Stimulated activated CD4-positive, alpha-beta T cell treated with anti-CD3 and anti-CD28 coated beads, Interleukin-12 subunit alpha, Interleukin-12 subunit beta, amount 100 ng/mL, for 48 hours (primary cell): ENCODE results near the gene TFDP1.

Experiments
- DNase-seq, 3 donors: peaks; one replicate each; pipeline ENCODE4 v3.0.0-alpha.2; 2020; ENCODE audit warnings: low read depth in 2 of 3, low spot score in 1 of 3

The TFDP1 gene

DNA sequence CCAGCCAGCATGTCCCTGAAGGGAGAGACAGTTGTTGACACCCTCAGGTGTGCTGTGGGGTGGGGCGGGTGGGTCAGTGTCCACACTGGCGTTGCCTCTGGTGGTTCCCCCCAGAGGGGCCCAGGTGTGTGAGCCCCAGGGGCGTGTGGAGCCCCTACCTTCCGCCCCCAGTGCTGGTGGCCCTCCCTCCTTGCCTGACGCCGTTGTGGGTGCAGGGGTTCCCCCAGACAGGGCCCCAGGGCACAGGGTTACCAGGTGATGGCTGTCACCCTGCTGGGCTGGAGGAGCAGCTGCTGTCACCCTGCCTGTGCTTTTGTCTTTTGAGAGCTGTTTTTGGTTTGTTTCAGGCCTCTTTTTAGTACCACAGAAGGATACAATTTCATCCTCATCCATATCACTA, 46.3 kb downstream of the TFDP1 start:
- DNase-seq = no peak

DNA sequence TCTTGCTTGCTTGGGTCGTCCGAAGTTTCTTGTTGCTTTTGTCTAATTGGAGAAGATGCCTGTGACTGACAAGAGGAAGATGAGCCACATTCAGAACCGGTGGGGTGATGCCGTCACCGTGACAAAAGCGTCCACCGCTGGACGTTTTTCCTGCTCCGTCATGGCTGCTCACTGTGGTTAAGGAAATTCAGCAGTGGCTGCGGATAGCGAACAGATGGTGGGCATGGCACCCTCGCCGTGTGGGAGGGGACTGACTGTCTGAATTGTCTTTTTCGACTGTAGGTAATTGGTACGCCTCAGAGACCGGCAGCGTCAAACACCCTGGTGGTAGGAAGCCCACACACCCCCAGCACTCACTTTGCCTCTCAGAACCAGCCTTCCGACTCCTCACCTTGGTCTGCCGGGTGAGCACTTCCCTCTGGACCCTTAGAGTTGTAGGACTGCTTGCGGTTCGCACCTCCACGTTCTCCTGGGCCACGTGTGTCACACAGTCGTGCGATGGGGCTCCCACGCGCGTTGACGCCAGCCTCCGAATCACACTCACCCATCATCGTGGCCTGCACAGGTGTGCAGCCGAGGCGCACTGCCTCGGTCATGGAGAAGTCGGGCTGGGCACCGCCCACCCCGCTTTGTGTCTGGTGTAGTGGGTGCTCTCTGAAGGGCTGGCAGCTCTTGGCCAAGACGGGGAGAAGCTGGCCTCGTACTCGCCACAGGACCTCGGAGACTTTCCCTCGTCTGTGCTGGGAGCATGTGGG, 47.0 kb downstream of the TFDP1 start:
- no peak for DNase-seq

DNA sequence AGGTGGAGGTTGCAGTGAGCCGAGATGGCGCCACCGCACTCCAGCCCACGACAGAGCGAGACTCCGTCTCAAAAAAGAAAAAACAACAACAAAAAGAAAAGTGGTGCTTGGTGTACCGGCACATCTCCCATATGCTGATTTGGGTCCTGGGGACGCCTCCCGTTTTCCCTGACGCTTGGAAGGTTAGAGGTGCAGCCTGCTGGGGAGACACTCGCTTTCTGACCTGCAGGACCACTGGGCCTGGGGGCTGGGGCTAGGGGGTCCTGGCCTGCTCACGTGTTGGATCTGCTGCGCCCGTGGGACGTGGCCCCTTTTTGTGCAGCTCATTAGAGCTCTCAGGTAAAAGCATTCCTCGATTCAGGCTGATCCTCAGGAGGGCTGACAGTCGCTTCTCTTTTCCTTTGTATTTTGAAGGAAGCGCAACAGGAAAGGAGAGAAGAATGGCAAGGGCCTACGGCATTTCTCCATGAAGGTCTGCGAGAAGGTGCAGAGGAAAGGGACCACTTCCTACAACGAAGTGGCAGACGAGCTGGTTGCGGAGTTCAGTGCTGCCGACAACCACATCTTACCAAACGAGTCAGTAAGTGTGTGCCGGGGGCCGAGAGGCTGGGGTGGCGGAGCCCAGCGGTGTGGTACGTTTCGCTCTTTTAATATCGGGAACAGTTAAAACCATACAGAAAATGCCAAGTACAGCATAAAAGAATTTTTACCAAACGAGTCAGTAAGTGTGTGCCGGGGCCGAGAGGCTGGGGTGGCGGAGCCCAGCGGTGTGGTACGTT, 48.3 kb downstream of the TFDP1 start:
- no peak for DNase-seq

DNA sequence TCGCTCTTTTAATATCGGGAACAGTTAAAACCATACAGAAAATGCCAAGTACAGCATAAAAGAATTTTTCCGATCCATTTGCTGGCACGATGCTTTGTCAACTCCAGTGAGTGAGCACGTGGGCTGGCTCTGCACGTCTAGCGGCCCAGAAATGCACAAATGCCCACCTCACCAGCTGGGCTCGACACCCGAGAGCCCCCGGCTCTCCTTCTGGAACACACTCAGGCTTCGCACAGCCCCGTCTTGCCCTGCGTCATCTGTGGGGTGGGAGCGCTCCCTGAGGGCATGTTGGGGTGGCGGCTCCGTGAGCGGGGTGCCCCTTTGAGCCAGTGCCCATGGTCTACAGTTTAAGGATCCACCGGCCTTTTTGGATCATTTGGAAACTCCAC, 48.9 kb downstream of the TFDP1 start:
- no peak for DNase-seq

DNA sequence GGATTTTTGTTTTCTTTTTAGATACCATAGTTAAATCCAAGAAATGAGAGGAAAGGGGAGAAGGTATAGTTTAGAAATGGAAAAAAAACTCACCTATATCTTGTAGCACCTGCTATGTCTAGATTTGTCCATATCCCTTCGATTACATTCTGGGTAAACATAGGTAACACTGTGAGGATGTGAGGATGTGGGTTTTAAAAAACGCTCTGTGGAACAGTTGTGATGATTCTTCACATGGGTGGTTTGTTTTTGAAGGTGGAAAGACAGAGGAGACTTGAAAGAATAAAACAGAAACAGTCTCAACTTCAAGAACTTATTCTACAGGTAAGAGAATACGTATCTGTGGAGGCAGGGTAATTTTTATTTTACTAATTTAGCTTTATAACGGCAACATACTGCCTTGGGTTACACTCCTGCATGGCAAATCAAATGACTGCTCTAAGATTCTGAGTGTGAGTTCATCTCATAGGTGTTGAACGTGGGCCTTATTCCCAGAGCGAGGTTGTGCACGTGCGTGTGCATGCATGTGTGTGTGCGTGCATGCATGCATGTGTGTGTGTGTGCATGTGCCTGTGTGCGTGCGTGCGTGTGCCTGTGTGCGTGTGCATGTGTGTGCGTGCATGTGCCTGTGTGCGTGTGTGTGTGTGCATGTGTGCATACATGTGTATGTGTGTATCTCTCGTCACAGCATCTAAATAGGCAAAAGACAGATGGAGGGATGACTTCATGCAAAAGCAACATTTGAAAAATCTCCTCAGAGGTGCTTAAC, 49.9 kb downstream of the TFDP1 start:
- DNase-seq = no peak

DNA sequence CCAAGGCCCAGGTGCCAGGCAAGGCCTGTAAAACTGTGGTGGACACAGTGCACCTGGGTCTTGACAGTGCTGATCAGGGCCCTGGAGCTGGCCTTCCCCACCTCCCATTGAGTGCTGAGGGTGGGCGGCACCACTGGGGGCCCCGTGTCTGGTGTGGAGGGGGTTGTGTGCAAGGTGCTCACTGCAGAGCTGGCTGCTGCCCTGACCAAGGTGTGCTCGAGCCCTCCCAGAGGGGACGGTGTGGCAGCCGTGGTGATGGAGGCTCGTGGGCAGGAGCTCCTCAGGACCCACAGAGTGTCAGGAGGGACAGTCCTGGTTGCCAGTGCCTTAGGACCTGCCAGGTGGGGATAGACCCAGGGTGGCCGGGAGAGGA, 50.5 kb downstream of the TFDP1 start:
- DNase-seq = no peak

DNA sequence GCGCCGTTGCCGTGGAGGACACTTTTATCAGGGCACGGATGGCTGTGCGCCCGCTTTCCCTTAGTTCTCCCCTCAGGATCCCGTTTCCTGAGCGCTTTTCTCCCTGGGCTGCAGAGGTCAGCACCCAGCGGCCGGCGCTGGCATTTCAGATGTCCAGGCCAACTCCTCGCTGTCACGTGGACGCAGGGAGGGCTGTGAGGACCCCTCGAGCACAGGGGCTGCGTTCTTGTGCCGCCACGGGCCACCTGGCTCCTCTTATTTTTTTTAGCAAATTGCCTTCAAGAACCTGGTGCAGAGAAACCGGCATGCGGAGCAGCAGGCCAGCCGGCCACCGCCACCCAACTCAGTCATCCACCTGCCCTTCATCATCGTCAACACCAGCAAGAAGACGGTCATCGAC, 51.2 kb downstream of the TFDP1 start:
- DNase-seq = no peak

DNA sequence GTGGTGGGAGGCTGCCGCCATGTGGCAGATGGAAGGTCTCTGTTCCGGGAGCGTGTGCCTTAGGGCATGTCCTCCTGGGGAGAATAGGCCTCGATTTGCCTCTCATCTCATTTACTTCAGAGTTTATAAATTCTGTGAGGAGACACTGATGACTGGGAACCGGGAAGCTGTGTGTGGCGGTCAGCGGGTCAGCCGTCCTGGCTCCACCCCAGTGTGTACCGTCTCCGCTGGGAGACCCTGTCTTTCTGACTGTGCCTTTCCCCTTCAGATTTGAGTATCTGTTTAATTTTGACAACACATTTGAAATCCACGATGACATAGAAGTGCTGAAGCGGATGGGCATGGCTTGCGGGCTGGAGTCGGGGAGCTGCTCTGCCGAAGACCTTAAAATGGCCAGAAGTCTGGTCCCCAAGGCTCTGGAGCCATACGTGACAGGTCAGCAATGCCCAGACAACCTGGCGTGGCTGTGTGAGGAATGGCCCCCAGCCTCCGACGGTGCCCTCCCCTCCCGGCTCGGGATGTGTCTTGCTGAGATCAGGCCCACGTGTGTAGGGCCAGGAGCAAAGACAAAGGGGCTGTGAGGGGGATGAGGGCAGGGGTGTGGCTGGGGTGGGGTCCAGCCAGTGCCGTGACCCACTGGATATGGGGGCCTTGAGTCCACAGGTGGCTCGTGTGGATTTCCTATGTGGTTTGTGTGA, 51.9 kb downstream of the TFDP1 start:
- no peak for DNase-seq

DNA sequence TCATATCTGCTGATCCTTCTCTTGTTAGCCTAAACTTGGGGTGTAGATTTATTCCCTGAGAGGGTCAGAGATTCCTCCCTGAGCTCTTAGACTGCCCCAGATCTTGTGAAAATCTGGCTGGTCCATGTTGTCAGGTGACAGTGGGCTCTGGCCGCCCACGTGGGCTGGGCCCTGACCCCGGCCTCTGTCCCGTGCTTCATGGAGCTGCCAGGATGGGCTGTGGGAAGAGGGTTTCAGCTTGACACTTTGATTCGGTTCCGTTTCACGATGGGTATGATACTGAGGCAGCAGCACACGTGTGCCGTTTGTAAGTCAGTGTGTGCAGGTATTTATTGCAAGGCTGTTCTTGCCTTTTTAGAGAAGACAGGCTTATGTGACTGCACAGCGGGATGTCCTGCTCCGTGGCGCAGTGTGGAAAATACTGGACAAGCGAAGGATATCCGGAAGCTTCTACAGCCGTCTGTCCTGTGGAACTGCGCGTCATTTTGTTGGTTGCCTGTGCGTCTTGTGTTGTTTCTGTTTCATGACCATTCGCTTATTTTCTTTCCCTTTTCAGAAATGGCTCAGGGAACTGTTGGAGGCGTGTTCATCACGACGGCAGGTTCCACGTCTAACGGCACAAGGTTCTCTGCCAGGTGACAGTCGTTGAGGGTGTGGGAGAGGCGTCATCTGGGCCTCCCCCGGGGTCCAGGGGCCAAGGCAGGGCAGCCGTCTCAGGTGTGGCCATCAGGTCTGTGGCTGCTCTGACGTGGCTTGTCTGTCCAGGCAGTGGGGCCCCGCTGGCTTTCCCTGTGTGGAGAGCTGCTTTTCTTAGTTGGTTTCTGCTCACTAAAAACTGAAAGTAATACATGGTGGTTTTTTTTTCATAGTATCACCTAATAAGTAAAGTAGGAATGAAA, 53.0 kb downstream of the TFDP1 start:
- no peak for DNase-seq

DNA sequence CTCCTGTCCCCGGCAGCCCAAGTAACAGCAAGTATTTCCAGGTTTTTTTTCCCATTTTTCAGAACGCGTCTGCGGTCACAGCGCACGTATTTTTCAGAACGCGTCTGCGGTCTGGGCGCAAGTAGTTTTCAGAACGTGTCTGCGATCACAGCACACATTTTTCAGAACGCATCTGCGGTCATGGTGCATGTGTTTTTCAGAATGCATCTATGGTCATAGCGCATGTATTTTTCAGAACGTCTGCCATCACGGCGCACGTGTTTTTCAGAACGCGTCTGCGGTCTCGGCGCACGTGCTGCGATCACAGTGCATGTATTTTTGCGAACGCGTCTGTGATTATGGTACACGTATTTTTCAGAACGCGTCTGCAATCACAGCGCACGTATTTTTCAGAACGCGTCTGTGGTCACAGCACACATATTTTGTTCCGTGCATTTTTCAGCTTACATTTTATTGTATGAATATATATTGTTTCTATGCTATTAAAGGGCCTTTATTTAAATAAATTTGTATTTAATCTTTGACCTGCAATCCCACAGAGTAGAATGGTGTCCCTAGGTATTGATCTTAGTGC, 53.7 kb downstream of the TFDP1 start:
- DNase-seq = no peak

DNA sequence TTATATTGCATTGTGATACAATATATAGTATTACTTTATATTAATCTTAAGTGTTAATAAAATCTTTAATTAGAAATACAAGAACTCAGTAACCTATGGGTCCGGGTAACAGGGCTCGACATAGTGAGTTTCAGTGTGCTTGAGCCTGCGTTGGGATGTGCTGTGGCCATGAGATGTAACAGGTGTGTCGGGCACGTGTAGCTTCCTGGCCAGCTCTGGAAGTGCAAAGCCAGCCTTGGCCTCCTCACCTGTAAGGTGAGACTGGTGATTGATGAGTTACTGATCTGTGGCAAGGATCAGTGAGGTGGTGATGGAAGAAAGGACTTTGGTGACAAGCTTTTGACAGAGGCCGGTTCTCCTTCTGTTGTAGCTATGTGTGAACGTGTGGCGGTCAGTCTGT, 54.3 kb downstream of the TFDP1 start:
- DNase-seq = no peak

DNA sequence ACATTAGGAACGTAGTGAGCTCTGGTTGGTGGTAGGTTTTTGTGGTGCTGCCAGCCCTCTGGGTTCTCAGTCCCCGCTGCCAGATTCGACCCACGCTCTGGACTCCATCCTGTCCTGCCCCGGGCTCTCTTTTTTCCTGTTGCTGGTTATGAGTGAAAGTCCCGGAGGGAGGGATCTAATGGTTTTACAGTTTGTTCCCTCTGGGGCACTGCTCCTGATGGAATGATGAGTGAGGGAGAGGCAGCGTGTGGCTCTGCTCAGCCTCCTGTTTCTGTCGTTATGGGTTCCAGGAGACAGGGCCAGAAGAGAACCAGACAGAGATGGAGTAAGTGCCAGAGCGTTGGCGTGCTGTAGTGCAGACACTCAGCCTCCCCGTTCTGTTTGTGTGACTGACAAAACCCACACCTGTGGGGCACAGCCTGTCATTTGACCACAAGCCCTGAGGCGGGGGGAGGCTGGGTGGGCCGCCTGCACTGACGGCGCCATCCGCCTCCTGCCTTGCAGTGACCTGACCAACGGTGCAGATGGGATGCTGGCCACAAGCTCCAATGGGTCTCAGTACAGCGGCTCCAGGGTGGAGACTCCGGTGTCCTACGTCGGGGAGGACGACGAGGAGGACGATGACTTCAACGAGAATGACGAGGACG, 55.2 kb downstream of the TFDP1 start:
- DNase-seq = no peak

DNA sequence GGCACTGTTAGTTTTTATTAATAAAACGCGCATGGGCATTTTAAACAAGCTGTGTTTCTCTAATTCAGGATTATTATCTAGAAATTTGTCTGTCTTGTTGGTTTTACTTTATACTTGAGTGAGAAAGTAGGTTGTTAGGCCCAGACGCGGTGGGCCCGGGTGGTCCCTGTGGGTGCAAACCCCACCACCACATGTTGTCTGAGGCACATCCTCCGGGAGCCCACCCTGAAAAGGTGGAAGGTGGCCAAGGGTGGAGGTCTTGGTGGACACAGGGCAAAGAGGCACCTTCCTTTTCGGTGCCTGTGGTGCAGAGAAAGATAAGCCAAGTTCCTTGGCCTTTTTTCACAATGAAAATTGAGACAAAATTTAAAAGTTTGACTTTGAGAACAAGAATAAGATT, 56.9 kb downstream of the TFDP1 start:
- DNase-seq = no peak

DNA sequence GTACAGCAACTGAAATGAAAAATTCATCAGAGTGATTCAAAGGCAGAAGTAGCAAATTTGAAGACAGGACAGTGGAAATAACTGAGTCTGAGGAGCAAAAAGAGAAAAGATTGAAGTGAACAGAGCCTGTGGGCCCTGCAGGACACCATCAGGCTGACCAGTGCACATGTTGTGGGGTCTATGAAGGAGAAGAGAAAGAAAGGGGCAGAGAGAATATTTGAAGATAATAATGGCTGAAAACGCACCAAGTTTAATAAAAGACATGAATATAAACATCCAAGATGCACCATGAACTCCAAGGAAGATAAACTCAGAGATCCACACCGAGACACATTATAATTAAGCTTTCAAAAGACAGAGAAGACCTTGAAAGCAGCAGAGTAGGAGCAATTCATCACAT, 58.0 kb downstream of the TFDP1 start:
- no peak for DNase-seq

DNA sequence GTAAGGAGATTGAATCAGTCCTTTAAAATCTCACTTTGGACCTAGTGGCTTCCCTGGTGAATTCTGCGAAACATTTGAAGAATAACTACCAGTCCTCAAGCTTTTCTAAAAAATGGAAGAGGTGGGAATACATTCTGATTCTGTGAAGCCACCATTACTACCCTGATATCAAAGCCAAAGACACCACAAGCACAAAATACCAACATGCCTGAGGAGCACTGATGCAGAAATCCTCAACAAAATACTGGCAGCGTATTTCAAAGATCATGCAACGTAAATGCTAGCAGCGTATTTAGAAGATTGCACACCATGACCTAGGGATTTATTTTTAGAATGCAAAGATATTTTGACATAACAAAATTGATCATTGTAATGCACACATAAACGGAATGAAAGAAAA, 59.0 kb downstream of the TFDP1 start:
- no peak for DNase-seq

DNA sequence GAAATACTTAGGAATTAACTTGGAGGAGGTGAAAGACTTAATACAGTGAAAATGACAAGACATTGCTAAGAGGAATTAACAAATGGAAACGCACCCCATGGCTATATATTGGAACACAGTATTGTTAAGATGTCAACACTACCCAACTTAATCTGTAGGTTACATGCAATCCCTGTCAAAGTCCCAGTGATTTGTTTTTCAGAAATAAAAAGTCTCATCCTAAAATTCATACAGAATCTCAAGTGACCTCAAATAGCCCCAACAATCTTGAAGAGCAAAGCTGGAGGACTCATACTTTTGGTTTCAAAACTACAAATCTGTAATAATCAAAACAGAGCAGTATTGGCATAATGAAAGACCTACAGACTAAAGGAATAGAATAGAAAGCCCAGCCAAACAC, 60.2 kb downstream of the TFDP1 start:
- DNase-seq = no peak

DNA sequence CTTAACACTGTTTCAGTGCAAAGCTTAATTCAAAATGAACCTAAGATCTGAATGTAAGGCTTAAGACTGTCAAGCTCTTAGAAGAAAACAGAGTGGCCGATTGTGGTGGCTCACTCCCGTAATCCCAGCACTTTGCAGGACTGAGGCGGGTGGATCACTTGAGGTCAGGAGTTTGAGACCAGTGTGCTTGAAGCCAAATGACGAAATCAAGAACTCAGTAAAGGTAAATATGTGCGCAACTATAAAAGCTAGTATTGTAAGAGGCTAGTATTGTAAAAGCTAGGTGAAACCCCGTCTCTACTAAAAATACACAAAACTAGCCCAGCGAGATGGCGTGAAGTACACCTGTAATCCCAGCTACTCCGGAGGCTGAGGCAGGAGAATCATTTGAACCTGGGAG, 60.8 kb downstream of the TFDP1 start:
- DNase-seq = no peak

DNA sequence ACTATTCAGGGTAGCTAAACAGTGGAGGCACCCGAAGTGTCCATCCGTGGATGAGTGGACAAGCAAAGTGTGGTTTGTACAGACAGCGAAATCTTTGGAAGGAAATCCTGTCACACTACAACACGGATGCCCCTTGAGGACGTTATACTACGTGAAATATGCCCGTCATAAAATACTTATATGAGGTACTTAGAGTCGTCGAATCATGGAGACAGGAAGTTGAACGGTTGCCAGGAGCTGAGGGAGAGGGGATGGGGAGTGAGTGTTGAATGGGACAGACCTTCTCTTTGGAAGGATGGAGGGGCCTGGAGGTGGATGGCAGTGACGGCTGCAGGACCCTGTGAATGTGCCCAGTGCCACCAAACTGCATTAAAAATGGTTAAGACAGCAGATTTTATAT, 61.8 kb downstream of the TFDP1 start:
- DNase-seq = no peak

DNA sequence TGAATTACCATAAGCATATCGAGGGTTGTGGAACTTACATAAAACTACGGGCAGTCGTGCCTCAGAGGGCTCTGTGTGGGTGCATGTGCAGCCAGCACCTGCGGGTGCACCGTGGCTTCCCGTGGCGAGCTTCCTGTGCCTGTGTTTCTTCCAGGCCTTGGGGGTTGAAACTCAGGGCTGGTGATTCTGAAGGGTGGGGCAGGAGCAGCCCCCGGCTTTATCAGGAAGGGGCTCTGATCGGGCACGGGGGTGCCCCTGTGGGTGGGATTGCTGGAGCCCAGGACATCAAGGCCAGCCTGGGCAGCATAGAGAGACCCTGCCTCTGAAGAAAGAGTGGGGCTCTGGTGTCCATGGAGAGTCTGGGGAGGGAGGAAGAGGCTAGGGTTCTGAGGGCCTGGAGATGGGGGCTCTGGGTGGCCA, 62.4 kb downstream of the TFDP1 start:
- no peak for DNase-seq
